ENCODE data around the gene EIF4B. TPM values are rescaled to one million over a fixed set of nuclear protein-coding genes. Genes with fewer than 3 reads are reported as not detected.

EIF4B gene
- total and polyA plus RNA-seq, 9 donors = 353 to 699 (median 420) TPM

DNA sequence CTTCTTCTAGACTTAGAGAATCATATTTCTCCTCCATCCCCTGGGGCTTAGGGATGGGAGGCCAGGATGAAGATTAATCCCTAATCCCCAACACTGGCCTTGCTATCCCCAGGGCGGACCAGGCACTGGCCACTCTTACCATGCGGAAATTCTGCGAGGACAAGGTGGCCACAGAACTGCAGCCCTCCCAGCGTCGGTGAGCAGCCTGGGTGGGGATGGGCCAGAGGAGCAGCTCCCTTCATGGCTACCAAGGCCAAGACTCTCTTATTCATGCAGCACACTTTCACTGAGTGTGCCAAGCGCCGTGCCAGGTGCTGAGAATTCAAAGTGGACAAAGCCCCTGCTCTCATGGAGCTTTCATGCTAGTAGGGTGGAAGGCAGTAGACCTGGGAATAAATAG lies 50.6 kb downstream of the EIF4B start:
- H3K27me3 ChIP-seq (ENCODE audit: control insufficient read depth, insufficient read depth, low read length) = no peaks in the 10 kb centered on the region
- H3K4me3 ChIP-seq (ENCODE audit: low read length) = no peak overlapping the region
- DNase-seq = no peak
- H3K27ac ChIP-seq (ENCODE audit: low read length) = no peak overlapping the region
- no peaks in the 10 kb centered on the region for H3K9me3 ChIP-seq (replicated peaks; ENCODE audit: control insufficient read depth, low read depth, low read length)
- H3K4me1 ChIP-seq (ENCODE audit: control insufficient read depth, insufficient read depth, low read length) = peaks cover 57% of the 10 kb centered on the region
- WGBS (ENCODE audit: insufficient coverage) = 85% methylated on average over 7 of the region's 7 CpGs
- H3K36me3 ChIP-seq (ENCODE audit: control insufficient read depth, insufficient read depth, low read length) = peaks cover 83% of the 10 kb centered on the region

DNA sequence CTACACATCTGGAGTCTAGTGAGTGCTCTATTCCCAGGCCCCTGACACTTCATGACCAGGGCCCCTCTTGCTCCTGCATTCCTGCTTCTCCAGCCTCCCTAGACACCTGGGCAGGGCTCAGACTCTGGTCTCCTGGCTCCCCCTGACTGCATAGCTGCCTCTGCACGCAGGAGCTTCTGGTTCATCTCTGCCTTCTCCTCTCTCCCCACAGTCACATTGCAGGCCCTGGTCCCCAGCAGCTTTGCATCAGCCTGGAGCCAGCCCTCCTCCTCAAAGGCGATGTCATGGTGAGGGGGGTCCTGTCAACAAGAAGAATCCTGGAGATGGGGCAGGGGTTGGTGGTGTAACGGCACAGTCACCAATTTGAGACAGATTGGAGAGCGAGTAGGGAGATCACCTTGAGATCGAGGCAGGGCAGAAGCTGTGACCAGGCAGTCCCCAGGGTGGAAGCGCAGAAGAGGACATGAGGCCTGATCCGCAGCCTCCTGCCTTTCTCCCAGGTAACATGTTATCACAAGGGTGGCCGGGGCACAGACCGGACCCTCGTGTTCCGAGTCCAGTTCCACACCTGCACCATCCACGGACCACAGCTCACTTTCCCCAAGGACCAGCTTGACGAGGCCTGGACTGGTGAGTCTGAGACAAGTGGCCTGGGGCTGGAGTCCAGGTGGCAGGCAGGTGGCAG lies 51.7 kb downstream of the EIF4B start:
- Histone ChIP-seq H3K4me1 (ENCODE audit: control insufficient read depth, insufficient read depth, low read length) (peaks cover 57% of the 10 kb centered on the region), H3K9me3 (replicated peaks; ENCODE audit: control insufficient read depth, low read depth, low read length) (no peaks in the 10 kb centered on the region), H3K27me3 (ENCODE audit: control insufficient read depth, insufficient read depth, low read length) (no peaks in the 10 kb centered on the region), H3K27ac (ENCODE audit: low read length) (no peak overlapping the region), H3K4me3 (ENCODE audit: low read length) (no peak overlapping the region), H3K36me3 (ENCODE audit: control insufficient read depth, insufficient read depth, low read length) (peaks cover 88% of the 10 kb centered on the region)
- no peak for DNase-seq
- WGBS (ENCODE audit: insufficient coverage) = 89% methylated on average over 10 of the region's 13 CpGs

- 60% methylated on average over 25 of the region's 35 CpGs for WGBS (ENCODE audit: insufficient coverage)
- Histone ChIP-seq H3K27ac (ENCODE audit: low read length) (no peak overlapping the region), H3K36me3 (ENCODE audit: control insufficient read depth, insufficient read depth, low read length) (peaks cover 91% of the 10 kb centered on the region), H3K9me3 (replicated peaks; ENCODE audit: control insufficient read depth, low read depth, low read length) (no peaks in the 10 kb centered on the region), H3K27me3 (ENCODE audit: control insufficient read depth, insufficient read depth, low read length) (no peaks in the 10 kb centered on the region), H3K4me3 (ENCODE audit: low read length) (no peak overlapping the region), H3K4me1 (ENCODE audit: control insufficient read depth, insufficient read depth, low read length) (peaks cover 57% of the 10 kb centered on the region)
- DNase-seq = peak; percentile 49
These were observed 52.6 kb downstream of the EIF4B start for GRCh38 chr12:53058674-53059433.

- Histone ChIP-seq H3K36me3 (ENCODE audit: control insufficient read depth, insufficient read depth, low read length) (peaks cover 95% of the 10 kb centered on the region), H3K27me3 (ENCODE audit: control insufficient read depth, insufficient read depth, low read length) (no peaks in the 10 kb centered on the region), H3K4me1 (ENCODE audit: control insufficient read depth, insufficient read depth, low read length) (peaks cover 59% of the 10 kb centered on the region), H3K9me3 (replicated peaks; ENCODE audit: control insufficient read depth, low read depth, low read length) (no peaks in the 10 kb centered on the region), H3K27ac (ENCODE audit: low read length) (no peak overlapping the region), H3K4me3 (ENCODE audit: low read length) (no peak overlapping the region)
- DNase-seq = no peak
- 82% methylated on average over 17 of the region's 24 CpGs for WGBS (ENCODE audit: insufficient coverage)
These were observed 53.3 kb downstream of the EIF4B start for GRCh38 chr12:53059434-53060063.

GRCh38 chr12:53060064-53060720 lies 53.9 kb downstream of the EIF4B start:
- H3K4me3 ChIP-seq (ENCODE audit: low read length) = no peak overlapping the region
- no peak for DNase-seq
- 85% methylated on average over 13 of the region's 17 CpGs for WGBS (ENCODE audit: insufficient coverage)
- no peaks in the 10 kb centered on the region for H3K9me3 ChIP-seq (replicated peaks; ENCODE audit: control insufficient read depth, low read depth, low read length)
- H3K27me3 ChIP-seq (ENCODE audit: control insufficient read depth, insufficient read depth, low read length) = no peaks in the 10 kb centered on the region
- peaks cover 97% of the 10 kb centered on the region for H3K36me3 ChIP-seq (ENCODE audit: control insufficient read depth, insufficient read depth, low read length)
- peaks cover 60% of the 10 kb centered on the region for H3K4me1 ChIP-seq (ENCODE audit: control insufficient read depth, insufficient read depth, low read length)
- no peak overlapping the region for H3K27ac ChIP-seq (ENCODE audit: low read length)

DNA sequence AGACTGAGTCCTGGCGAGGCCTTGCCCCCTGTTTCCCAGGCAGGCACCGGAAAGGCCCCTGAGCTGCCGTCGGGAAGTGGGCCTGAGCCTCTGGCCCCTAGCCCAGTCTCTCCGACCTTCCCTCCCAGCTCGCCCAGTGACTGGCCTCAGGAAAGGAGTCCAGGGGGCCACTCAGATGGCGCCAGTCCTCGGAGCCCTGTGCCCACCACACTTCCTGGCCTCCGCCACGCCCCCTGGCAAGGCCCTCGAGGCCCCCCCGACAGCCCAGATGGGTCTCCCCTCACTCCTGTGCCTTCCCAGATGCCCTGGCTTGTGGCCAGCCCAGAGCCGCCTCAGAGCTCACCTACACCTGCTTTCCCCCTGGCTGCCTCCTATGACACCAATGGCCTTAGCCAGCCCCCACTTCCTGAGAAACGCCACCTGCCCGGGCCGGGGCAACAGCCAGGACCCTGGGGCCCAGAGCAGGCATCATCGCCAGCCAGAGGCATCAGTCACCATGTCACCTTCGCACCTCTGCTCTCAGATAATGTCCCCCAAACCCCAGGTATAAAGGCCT lies 54.5 kb downstream of the EIF4B start:
- Histone ChIP-seq H3K36me3 (ENCODE audit: control insufficient read depth, insufficient read depth, low read length) (peaks cover 97% of the 10 kb centered on the region), H3K4me1 (ENCODE audit: control insufficient read depth, insufficient read depth, low read length) (peaks cover 65% of the 10 kb centered on the region), H3K4me3 (ENCODE audit: low read length) (no peak overlapping the region), H3K27me3 (ENCODE audit: control insufficient read depth, insufficient read depth, low read length) (no peaks in the 10 kb centered on the region), H3K27ac (ENCODE audit: low read length) (peak overlapping the region; percentile 35), H3K9me3 (replicated peaks; ENCODE audit: control insufficient read depth, low read depth, low read length) (no peaks in the 10 kb centered on the region)
- DNase-seq = peak; percentile 39
- WGBS (ENCODE audit: insufficient coverage) = 47% methylated on average over 9 of the region's 18 CpGs

GRCh38 chr12:53061404-53062010 lies 55.3 kb downstream of the EIF4B start:
- peak; percentile 54 for DNase-seq
- H3K27me3 ChIP-seq (ENCODE audit: control insufficient read depth, insufficient read depth, low read length) = no peaks in the 10 kb centered on the region
- WGBS (ENCODE audit: insufficient coverage) = 57% methylated on average over 4 of the region's 5 CpGs
- H3K4me3 ChIP-seq (ENCODE audit: low read length) = no peak overlapping the region
- H3K9me3 ChIP-seq (replicated peaks; ENCODE audit: control insufficient read depth, low read depth, low read length) = no peaks in the 10 kb centered on the region
- H3K27ac ChIP-seq (ENCODE audit: low read length) = peak overlapping the region; percentile 35
- peaks cover 99% of the 10 kb centered on the region for H3K36me3 ChIP-seq (ENCODE audit: control insufficient read depth, insufficient read depth, low read length)
- peaks cover 72% of the 10 kb centered on the region for H3K4me1 ChIP-seq (ENCODE audit: control insufficient read depth, insufficient read depth, low read length)

DNA sequence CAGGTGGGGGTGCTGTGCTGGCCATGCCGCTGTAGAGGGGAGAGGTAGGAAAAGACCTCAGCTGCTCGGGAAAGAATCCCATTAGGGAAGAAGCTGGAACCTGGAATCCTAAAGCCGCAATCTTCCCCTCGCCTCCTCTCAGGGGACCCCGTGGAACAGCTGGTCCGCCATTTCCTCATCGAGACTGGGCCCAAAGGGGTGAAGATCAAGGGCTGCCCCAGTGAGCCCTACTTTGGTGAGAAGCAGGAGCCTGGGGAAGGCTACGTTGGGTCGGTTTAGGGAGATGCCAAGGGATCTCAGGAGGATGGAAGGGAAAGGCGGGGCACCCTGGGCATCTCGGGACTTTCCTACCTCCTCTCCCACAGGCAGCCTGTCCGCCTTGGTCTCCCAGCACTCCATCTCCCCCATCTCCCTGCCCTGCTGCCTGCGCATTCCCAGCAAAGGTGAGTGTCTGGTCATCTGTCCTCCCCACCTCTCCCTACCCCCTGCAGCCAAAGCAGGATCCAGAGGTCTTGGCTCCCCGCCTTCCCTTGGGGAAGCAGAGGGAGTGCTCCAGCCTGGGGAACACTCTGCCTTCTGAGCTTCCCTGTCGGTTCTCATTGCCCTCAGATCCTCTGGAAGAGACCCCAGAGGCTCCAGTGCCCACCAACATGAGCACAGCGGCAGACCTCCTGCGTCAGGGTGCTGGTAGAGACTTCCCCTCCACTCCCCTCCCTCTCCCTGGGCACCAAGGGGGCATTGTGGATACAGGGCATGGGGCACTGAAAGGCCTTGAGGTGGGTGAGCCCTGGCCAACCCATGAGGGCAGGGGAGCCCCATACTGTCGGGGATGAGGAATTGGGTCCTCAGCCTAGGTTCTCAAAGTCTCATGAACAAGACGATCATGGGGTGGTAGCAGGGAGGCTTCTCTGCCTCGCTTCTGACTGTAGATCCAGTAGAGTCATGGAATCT lies 56.0 kb downstream of the EIF4B start:
- peaks cover 79% of the 10 kb centered on the region for H3K4me1 ChIP-seq (ENCODE audit: control insufficient read depth, insufficient read depth, low read length)
- H3K27ac ChIP-seq (ENCODE audit: low read length) = peak overlapping the region; percentile 64
- H3K36me3 ChIP-seq (ENCODE audit: control insufficient read depth, insufficient read depth, low read length) = peaks cover 93% of the 10 kb centered on the region
- WGBS (ENCODE audit: insufficient coverage) = 62% methylated on average over 9 of the region's 20 CpGs
- DNase-seq = peak; percentile 31
- H3K9me3 ChIP-seq (replicated peaks; ENCODE audit: control insufficient read depth, low read depth, low read length) = no peaks in the 10 kb centered on the region
- no peak overlapping the region for H3K4me3 ChIP-seq (ENCODE audit: low read length)
- no peaks in the 10 kb centered on the region for H3K27me3 ChIP-seq (ENCODE audit: control insufficient read depth, insufficient read depth, low read length)
